ENCODE data around the gene FUT3.
"Not testable (repeated sequence)": the region's sequence is repeated elsewhere in the genome, so short reads cannot be mapped to it uniquely, and the experiment has no call there.

DNA sequence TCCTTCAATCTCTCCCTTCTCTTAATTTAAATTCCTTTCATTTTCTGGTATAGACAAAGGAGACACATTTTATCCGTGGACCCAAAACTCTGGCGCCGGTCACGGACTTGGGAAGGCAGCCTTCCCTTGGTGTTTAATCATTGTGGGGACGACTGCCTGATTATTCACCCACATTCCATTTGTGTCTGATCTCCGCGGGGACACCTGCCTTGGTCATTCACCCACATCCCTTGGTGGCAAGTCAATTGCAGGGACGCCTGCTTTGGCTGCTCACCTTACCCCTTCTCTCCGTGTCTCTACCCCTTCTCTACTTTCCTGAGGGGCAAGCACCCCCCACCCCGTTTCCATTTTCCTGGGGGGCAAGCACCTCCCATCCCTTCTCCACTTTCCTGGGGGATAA is 3.4 kb downstream of the FUT3 start:
- TF ChIP-seq, protein P1, sequence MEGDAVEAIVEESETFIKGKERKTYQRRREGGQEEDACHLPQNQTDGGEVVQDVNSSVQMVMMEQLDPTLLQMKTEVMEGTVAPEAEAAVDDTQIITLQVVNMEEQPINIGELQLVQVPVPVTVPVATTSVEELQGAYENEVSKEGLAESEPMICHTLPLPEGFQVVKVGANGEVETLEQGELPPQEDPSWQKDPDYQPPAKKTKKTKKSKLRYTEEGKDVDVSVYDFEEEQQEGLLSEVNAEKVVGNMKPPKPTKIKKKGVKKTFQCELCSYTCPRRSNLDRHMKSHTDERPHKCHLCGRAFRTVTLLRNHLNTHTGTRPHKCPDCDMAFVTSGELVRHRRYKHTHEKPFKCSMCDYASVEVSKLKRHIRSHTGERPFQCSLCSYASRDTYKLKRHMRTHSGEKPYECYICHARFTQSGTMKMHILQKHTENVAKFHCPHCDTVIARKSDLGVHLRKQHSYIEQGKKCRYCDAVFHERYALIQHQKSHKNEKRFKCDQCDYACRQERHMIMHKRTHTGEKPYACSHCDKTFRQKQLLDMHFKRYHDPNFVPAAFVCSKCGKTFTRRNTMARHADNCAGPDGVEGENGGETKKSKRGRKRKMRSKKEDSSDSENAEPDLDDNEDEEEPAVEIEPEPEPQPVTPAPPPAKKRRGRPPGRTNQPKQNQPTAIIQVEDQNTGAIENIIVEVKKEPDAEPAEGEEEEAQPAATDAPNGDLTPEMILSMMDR (optimal IDR thresholded peaks at IDR 0.05 in 1 of 3, IDR thresholded peaks at IDR 0.05 in 1 of 3, conservative IDR thresholded peaks at IDR 0.05 in 1 of 3; ENCODE audit: extremely low read depth in 1 of 3, insufficient read depth in 2 of 3, low read length in 3 of 3) = not testable (repeated sequence)
- not testable (repeated sequence) for TF ChIP-seq EZH2 (IDR thresholded peaks at IDR 0.05; ENCODE audit: low read length)

Measured in keratinocyte (primary cell).